HG03095 (cell line): ENCODE measurements around the gene MLPH.
A peak's percentile ranks its signal among the peaks of the same experiment; 100 is the strongest.

Source experiments
- ATAC-seq: cut with Tn5 transposase; IDR thresholded peaks from one replicate; pipeline ENCODE4 v1.9.1; 2021; ENCODE audit warnings: moderate library complexity; ENCODE audit not compliant: unreplicated experiment

The MLPH gene

GRCh38 chr2:237497009-237497837 lies 10.2 kb downstream of the MLPH start:
- ATAC-seq: no peak

GRCh38 chr2:237497838-237498186 lies 10.8 kb downstream of the MLPH start:
- no peak for ATAC-seq

GRCh38 chr2:237498341-237498740 lies 11.3 kb downstream of the MLPH start:
- ATAC-seq: no peak

- no peak for ATAC-seq
Measured at GRCh38 chr2:237500681-237501424, 13.8 kb downstream of the MLPH start.

- no peak for ATAC-seq
Measured at GRCh38 chr2:237501892-237502513, 15.0 kb downstream of the MLPH start.

- no peak for ATAC-seq
Measured at GRCh38 chr2:237503201-237503600, 16.1 kb downstream of the MLPH start.

- ATAC-seq: no peak
Measured at GRCh38 chr2:237505188-237505939, 18.3 kb downstream of the MLPH start.

- no peak for ATAC-seq
Measured at GRCh38 chr2:237507512-237507911, 20.5 kb downstream of the MLPH start.

- ATAC-seq: no peak
Measured at GRCh38 chr2:237508361-237508760, 21.3 kb downstream of the MLPH start.

- ATAC-seq: no peak
Measured at GRCh38 chr2:237509151-237509550, 22.1 kb downstream of the MLPH start.

- no peak for ATAC-seq
Measured at GRCh38 chr2:237509905-237510304, 22.9 kb downstream of the MLPH start.

- no peak for ATAC-seq
Measured at GRCh38 chr2:237510502-237511217, 23.6 kb downstream of the MLPH start.

- ATAC-seq: no peak
Measured at GRCh38 chr2:237511433-237511832, 24.4 kb downstream of the MLPH start.

GRCh38 chr2:237511885-237512405 lies 24.9 kb downstream of the MLPH start:
- ATAC-seq: no peak

- peak; percentile 77 for ATAC-seq
Measured at GRCh38 chr2:237512774-237513466, 25.9 kb downstream of the MLPH start.

- no peak for ATAC-seq
Measured at GRCh38 chr2:237513693-237514092, 26.6 kb downstream of the MLPH start.

- no peak for ATAC-seq
Measured at GRCh38 chr2:237514474-237515130, 27.6 kb downstream of the MLPH start.

GRCh38 chr2:237515166-237515565 lies 28.1 kb downstream of the MLPH start:
- no peak for ATAC-seq

GRCh38 chr2:237515621-237516275 lies 28.7 kb downstream of the MLPH start:
- no peak for ATAC-seq
